Stomach smooth muscle (tissue), 2 donors: ENCODE results near the gene SORCS3.

ENCODE experiments used
- H3K27ac ChIP-seq: one replicate; pipeline ENCODE4 v1.7.0; 2013; ENCODE audit warnings: mild to moderate bottlenecking, low read length, inconsistent platforms
- H3K27me3 ChIP-seq, 2 donors: one replicate each; pipeline ENCODE4 v1.7.0; 2013; ENCODE audit warnings: low read length in 2 of 2; ENCODE audit not compliant: insufficient read depth in 2 of 2, control insufficient read depth in 1 of 2
- H3K36me3 ChIP-seq, 2 donors: one replicate each; pipeline ENCODE4 v1.7.0; 2013; ENCODE audit warnings: low read length in 2 of 2; ENCODE audit not compliant: control insufficient read depth in 2 of 2, insufficient read depth in 2 of 2
- H3K4me1 ChIP-seq: one replicate; pipeline ENCODE4 v1.7.0; 2013; ENCODE audit warnings: low read length; ENCODE audit not compliant: control insufficient read depth, insufficient read depth
- H3K4me3 ChIP-seq, 2 donors: one replicate each; pipeline ENCODE4 v1.7.0; 2013; ENCODE audit warnings: low read length in 2 of 2
- H3K9ac ChIP-seq, 2 donors: one replicate each; pipeline ENCODE4 v1.7.0; 2013; ENCODE audit warnings: low read length in 2 of 2, mild to moderate bottlenecking in 1 of 2
- H3K9me3 ChIP-seq, 2 donors: one replicate each; pipeline ENCODE4 v1.7.0; 2013; ENCODE audit warnings: low read length in 2 of 2; ENCODE audit not compliant: control insufficient read depth in 2 of 2
- donor health status: healthy.
- donor health status: Pancreatic carcinoma.

The SORCS3 gene

DNA sequence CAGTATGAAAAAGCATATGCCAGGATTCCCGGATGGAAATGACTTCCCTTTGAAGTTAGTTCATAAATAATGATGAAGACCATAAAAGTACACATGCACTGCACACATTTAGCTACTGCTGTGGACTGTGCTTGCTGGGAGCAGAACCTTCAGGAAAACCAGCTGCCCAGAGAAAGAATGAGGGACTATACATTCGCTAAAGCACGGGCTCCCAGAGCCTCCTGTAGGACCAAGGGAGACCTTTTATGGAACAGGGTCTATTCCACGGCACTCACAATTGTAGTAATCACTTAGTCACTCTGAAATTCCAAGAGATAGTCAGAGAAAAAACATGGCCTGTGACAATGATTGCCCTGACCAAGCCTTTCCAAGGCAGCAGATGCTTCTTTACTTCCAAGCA, 24.1 kb downstream of the SORCS3 start:
- Histone ChIP-seq H3K27ac (no peak overlapping the region), H3K4me3 (no peak overlapping the region), H3K9me3 (peaks cover 0 to 2% of the 10 kb centered on the region in 2 donors), H3K9ac (no peak overlapping the region), H3K4me1 (no peaks in the 10 kb centered on the region), H3K36me3 (no peaks in the 10 kb centered on the region), H3K27me3 (no peaks in the 10 kb centered on the region)

DNA sequence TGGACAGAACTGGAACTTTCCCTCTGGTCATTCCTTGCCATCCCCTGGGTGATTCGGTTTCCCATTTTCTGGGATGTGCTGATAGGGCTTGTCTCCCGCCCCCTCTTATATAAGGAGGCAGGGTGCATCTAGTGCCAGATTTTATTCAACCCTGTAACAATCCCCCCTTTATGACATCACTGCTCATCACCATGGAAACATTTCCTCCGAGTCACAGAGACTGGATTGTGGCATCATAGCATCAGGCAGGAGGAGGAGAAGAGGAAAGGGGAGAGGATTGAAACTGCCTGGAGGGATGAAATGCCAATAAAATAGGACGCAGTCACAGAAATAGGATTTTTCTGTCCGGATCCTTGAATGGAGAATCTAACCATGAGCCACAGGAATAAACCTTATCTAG, 25.0 kb downstream of the SORCS3 start:
- Histone ChIP-seq H3K4me3 (no peak overlapping the region), H3K27ac (no peak overlapping the region)

DNA sequence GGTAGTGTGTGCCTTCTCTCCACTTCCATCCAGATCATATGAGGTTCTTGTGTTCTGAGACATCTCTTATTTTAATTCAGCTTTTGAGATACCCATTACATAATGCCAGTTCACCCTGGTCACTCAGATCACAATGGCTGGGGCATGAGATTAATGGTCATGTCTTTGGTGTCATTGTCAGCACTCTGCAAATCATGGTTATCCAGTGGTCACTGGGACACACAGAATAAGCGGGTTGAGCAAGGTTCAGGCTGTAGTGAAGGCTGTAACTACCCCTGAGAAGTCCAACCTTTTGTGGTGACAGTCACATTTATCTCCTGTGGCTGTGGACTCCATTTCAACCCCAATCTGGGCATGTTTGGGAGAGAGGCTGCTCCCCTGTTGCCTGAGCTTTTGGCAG, 35.8 kb downstream of the SORCS3 start:
- peaks cover 0 to 4% of the 10 kb centered on the region in 2 donors for H3K27me3 ChIP-seq
- no peaks in the 10 kb centered on the region for H3K36me3 ChIP-seq
- no peak overlapping the region for H3K9ac ChIP-seq
- H3K9me3 ChIP-seq, result no peaks in the 10 kb centered on the region
- H3K27ac ChIP-seq, result no peak overlapping the region
- no peak overlapping the region for H3K4me3 ChIP-seq
- peaks cover 4% of the 10 kb centered on the region for H3K4me1 ChIP-seq

More for the DNA sequence above, 25.0 kb downstream of the SORCS3 start:
- H3K27me3 ChIP-seq, result no peaks in the 10 kb centered on the region
- H3K4me1 ChIP-seq, result no peaks in the 10 kb centered on the region
- peaks cover 0 to 2% of the 10 kb centered on the region in 2 donors for H3K9me3 ChIP-seq
- no peaks in the 10 kb centered on the region for H3K36me3 ChIP-seq
- H3K9ac ChIP-seq, result no peak overlapping the region

DNA sequence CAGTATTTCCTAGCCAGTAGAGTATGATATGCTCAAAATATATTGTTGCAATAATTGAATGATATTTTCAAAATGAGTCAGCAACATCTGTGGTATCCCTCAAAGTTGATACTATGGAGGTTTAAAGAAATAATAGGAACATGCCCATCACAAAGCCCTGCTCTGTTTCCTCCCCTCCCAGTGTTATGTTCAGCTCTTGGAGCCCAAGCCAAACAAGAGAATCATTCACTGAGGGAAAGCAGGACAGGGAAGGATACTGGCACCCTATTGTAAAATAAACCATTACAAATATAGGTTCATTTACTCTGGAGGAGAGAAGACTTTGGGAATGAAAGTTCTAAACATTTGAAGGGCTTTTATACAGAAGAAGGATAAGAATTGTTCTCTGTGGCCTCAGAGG, 37.6 kb downstream of the SORCS3 start:
- Histone ChIP-seq H3K4me3 (no peak overlapping the region), H3K4me1 (peaks cover 4% of the 10 kb centered on the region), H3K9ac (no peak overlapping the region), H3K27me3 (peaks cover 0 to 4% of the 10 kb centered on the region in 2 donors), H3K27ac (no peak overlapping the region), H3K9me3 (no peaks in the 10 kb centered on the region), H3K36me3 (no peaks in the 10 kb centered on the region)

DNA sequence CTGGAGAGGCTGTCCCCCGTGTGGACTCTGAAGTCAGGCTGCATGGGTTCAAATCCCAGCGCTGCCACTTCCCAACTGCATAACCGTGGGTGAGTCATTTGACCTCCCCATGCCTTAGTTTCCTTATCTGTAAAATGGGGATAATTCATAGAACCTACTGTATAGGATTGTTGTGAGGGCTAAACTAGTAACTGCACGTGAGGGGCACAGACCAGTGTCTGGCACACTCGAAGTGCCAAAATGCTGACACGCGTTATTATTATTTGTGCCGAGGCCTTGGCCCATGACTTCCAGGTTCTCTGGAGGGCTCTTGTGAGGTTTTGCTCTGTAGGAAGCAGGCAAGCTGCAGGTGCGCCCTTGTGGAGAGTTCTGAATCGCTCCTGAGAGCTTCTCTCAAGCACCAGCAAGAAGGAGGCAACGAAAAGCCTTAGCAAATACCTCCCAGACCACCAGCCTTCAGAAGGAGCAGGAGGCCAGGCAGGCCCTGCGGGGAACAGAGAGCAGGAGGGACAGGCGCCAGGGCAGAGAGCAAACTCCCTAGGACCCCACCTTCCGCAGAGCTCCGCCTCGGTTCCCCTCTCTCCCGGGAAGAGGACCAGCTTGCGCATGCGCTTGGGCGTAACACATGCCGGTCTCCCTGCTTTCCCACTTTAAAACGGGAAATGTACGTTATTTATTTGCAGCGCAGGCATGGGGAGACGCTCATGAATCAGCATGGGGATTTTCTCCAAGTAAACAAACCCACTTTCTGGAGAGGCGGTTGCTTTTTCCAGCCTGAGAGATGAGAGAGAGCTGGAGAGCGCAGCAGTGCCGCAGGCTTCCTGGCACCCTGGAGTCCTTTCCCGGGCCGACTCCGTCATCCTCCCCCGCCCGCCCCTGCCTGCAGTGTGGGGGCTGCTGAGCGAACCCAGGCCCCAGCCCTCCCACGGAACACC, 39.6 kb downstream of the SORCS3 start:
- H3K4me3 ChIP-seq, result peak overlapping the region; percentile 53 to 60
- no peaks in the 10 kb centered on the region for H3K36me3 ChIP-seq
- H3K9ac ChIP-seq, result peak overlapping the region in 1 of 2 donors; percentile 45
- H3K27me3 ChIP-seq, result peaks cover 0 to 4% of the 10 kb centered on the region in 2 donors
- peaks cover 4% of the 10 kb centered on the region for H3K4me1 ChIP-seq
- no peak overlapping the region for H3K27ac ChIP-seq
- H3K9me3 ChIP-seq, result no peaks in the 10 kb centered on the region

DNA sequence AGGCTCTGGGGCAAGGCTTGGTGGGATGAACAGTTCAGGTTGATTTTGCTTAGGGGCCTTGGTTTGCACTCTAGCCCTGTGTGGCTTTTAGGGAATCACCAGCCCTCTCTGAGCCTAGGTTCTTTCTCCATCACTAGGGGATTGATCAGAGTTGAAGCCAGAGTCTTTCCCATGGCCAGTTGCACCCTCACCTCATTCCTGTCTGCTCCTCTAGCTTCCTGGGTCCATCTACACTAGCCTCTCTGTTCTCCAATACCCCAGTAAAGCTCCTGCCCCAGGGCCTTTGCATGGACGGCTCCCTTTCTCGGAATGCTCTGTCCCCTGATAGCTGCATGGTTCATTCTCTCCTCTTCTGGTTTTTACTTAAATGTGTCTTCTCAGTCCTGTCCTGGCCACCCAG, 40.4 kb downstream of the SORCS3 start:
- peak overlapping the region; percentile 53 to 60 for H3K4me3 ChIP-seq
- no peaks in the 10 kb centered on the region for H3K36me3 ChIP-seq
- H3K9me3 ChIP-seq, result no peaks in the 10 kb centered on the region
- H3K27me3 ChIP-seq, result peaks cover 0 to 4% of the 10 kb centered on the region in 2 donors
- peaks cover 4% of the 10 kb centered on the region for H3K4me1 ChIP-seq
- H3K9ac ChIP-seq, result no peak overlapping the region
- no peak overlapping the region for H3K27ac ChIP-seq

DNA sequence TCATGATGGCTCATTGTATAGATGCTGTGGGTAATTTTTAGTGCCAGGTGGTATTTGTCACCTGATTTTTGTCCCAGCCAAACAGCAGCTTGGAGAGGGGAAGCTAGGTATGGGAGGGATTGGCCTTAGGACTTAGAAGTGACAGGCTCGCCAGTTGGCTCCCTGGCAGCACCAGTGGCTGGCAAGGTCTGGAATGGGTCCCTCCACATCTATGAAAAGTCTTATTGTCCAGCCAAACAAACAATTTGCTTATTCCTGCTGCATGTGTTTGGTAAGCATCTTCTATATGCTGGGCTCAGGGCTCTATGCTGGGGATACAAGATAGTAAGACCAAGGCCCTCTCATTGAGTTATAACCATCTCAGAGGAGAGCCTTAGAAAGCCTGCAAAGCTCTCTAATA, 42.5 kb downstream of the SORCS3 start:
- no peaks in the 10 kb centered on the region for H3K36me3 ChIP-seq
- no peaks in the 10 kb centered on the region for H3K9me3 ChIP-seq
- H3K9ac ChIP-seq, result no peak overlapping the region
- H3K4me1 ChIP-seq, result peaks cover 4% of the 10 kb centered on the region
- H3K4me3 ChIP-seq, result no peak overlapping the region
- H3K27ac ChIP-seq, result no peak overlapping the region
- peaks cover 0 to 9% of the 10 kb centered on the region in 2 donors for H3K27me3 ChIP-seq

DNA sequence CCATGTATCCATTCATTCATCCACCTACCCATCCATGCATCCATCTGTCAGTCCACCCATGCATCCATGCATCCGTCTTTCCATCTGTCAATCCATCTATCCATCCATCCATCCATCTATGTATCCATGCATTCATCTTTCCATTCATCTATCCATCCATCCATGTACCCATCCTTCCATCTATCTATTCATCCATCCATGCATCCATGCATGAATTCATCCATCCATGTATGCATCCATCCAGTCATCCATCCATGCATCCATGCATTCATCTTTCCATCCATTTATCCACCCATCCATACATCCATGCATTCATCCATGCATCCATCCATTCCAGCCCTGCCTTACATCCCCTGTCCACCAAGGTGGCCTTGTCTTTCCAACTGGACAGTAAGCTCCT, 45.7 kb downstream of the SORCS3 start:
- no peak overlapping the region for H3K4me3 ChIP-seq
- H3K9me3 ChIP-seq, result no peaks in the 10 kb centered on the region
- no peak overlapping the region for H3K27ac ChIP-seq
- no peaks in the 10 kb centered on the region for H3K4me1 ChIP-seq
- H3K9ac ChIP-seq, result no peak overlapping the region
- no peaks in the 10 kb centered on the region for H3K36me3 ChIP-seq
- peaks cover 0 to 6% of the 10 kb centered on the region in 2 donors for H3K27me3 ChIP-seq

DNA sequence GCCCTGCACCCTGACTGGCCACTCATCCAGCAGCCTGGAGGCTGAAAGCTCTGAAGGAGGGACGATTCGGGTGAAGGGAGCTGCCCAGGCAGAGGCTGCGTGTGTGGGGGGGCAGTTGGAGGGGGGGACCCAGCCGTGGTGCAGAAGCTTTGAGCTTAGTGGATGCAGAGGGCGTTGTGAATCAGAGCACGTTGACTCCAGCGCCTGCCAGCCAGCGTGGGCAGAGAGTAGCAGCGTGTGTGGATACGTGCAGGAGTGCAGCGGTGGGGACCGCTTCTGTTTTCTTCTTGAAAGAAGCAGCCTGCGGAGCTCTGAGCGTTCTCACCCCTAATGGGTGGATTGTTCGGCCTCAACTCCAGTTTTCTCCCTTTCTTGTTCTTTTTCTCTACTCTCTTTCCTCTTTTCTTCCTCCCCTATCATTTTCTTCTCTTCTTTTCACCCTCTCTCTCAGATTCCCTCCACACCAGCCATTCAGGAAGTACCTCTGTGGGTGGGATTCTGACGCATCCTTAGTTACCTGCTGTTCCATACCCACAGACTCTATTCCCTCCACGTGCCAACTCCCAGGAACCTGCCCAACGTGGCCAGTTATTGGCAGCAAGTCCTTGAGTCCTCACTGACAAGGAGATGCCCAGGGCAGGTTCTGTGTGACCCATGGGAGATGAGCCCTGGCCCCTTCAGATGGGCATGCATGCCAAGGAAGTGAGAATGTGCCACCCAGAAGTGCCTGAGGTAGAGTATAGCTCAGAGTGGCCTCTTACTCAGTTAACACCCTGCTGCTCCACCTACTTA, 47.4 kb downstream of the SORCS3 start:
- Histone ChIP-seq H3K36me3 (no peaks in the 10 kb centered on the region), H3K27me3 (peaks cover 0 to 6% of the 10 kb centered on the region in 2 donors), H3K4me3 (no peak overlapping the region), H3K9me3 (no peaks in the 10 kb centered on the region), H3K4me1 (no peaks in the 10 kb centered on the region), H3K27ac (no peak overlapping the region), H3K9ac (no peak overlapping the region)

DNA sequence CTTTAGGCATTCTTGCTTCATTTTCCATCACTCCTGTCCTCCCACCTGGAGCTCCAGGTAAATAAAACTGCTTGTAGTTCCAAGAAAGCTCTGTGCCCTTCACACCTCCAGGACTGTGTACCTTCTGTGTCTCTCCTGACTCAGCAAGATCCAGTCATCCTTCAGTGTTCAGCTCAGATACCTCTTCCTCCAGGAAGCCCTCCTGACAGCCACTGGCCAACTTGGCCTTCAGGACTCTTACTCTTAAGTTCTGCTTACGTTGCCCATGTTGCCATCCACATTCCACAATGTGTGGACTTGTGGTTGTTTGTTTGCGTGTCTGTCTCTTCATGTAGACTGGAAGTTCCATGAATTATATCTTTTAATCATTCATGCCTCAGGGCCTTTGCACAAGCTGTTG, 48.0 kb downstream of the SORCS3 start:
- Histone ChIP-seq H3K9ac (no peak overlapping the region), H3K27me3 (peaks cover 0 to 6% of the 10 kb centered on the region in 2 donors)

More for the DNA sequence above, 48.0 kb downstream of the SORCS3 start:
- no peaks in the 10 kb centered on the region for H3K36me3 ChIP-seq
- no peak overlapping the region for H3K4me3 ChIP-seq
- no peaks in the 10 kb centered on the region for H3K4me1 ChIP-seq
- no peaks in the 10 kb centered on the region for H3K9me3 ChIP-seq
- no peak overlapping the region for H3K27ac ChIP-seq
